SKM-1 treated with dmso at 0.1 percent for 144 hours (cell line): ENCODE measurements around the gene TOR2A.

Source experiments
- DNase-seq: peaks from one replicate; lab custom pipeline; 2025; ENCODE audit not compliant: unreplicated experiment; lab: John Stamatoyannopoulos, UW

Gene TOR2A

GRCh38 chr9:127744398-127745110, 9.5 kb upstream of the TOR2A start:
- no peak for DNase-seq

- DNase-seq = no peak
Observed at GRCh38 chr9:127742435-127743088, 7.5 kb upstream of the TOR2A start.

DNA sequence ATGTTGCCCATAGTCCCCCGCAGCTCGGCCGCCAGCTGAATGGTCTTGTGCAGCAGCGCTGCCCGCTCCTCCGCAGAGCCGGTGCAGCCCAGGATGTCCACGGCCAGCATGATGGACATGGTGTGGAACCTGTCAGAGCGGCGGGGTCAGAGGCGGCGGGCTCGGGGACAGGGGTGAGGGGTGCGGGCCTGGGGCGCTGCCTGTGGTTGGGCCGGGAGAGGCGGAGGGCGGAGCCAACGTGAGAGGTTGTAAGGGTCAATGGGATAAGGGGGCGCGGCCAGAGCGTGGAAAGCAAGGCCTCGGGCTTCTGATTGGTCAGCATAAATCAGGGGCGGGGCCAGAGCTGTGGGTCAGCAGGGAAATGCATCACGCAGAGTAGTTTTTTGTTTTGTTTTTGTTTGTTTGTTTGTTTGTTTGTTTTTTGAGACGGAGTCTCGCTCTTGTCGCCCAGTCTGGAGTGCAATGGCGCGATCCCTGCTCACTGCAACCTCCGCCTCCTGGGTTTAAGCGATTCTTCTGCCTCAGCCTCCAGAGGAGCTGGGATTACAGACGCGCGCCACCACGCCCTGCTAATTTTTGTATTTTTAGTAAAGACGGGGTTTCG, 6.8 kb upstream of the TOR2A start:
- no peak for DNase-seq

GRCh38 chr9:127739614-127740330, 4.7 kb upstream of the TOR2A start:
- DNase-seq = no peak

GRCh38 chr9:127738666-127739065, 3.6 kb upstream of the TOR2A start:
- DNase-seq = no peak

- DNase-seq = no peak
Observed at GRCh38 chr9:127735530-127736185, 564 bp upstream of the TOR2A start.

DNA sequence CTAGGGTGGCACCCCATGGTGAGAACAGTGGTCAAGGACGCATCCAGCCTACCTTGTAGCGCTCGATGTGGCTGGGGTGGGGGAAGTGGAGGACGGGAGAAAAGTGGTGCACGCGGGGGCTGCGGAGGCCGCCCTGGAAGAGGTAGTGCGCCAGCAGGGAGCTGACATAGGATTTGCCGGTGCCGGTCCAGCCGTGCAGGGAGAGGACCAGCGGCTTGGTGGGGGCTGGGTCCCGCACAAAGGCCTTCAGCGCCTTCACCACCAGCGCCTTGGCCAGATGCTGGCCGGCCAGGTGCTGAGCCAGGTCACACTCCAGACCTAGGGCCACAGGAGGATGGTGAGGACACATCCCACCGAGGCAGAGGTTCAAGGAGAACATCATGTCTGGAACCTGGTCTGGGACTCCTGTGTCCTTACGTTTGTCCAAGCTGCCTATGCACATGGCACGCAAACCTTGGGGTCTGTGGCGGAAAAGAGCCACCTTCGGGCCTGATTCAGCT, 797 bp downstream of the TOR2A start:
- DNase-seq = no peak

GRCh38 chr9:127733614-127734013, 1.5 kb downstream of the TOR2A start:
- no peak for DNase-seq

GRCh38 chr9:127732444-127732843, 2.6 kb downstream of the TOR2A start:
- DNase-seq = no peak

- DNase-seq = no peak
Observed at GRCh38 chr9:127731938-127732337, 3.2 kb downstream of the TOR2A start.

DNA sequence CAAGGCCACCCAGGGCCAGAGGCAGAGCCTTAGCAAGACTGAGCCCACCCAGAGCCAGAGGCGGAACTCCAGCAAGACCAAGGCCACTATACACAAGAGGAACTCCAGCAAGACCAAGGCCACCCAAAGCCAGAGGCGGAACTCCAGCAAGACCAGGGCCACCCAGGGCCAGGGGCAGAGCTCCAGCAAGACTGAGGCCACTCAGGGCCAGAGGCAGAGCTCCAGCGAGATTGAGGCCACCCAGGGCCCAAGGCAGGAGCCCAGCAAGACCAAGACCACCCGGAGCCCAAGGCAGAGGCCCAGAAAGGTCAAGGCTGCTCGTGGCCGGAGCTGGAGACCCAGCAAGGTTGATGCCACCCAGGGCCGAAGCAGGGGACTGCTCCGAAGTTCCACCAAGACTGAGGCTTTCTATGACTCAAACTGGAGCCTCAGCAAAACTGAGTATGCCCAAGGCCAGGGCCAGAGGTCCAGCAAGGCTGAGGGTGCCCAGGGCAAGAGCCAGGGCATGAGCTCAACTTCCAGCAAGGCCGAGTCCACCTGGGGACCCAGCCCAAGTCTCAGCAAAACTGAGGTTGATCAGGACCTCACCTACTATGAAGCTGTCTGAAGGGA, 4.2 kb downstream of the TOR2A start:
- no peak for DNase-seq

DNA sequence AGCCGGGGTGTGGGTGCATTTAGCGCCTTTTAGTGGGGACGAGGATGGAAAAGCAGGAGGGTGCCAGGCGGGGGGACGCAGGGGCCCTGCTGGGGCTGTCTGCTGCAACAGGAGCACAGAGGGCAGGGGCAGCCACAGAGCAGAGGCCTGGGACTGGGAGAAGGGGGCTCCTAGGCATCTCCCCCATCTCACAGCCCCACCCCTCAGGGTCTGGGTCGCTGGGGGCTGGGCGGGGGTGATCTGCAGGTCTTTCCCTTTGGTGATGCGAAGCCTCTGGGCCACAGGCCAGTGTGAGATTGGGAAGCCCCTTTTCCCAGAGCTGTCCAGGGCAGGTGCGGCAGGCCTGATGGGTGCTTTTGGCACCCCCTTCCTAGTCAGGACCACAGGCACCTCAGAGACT, 4.8 kb downstream of the TOR2A start:
- no peak for DNase-seq

DNA sequence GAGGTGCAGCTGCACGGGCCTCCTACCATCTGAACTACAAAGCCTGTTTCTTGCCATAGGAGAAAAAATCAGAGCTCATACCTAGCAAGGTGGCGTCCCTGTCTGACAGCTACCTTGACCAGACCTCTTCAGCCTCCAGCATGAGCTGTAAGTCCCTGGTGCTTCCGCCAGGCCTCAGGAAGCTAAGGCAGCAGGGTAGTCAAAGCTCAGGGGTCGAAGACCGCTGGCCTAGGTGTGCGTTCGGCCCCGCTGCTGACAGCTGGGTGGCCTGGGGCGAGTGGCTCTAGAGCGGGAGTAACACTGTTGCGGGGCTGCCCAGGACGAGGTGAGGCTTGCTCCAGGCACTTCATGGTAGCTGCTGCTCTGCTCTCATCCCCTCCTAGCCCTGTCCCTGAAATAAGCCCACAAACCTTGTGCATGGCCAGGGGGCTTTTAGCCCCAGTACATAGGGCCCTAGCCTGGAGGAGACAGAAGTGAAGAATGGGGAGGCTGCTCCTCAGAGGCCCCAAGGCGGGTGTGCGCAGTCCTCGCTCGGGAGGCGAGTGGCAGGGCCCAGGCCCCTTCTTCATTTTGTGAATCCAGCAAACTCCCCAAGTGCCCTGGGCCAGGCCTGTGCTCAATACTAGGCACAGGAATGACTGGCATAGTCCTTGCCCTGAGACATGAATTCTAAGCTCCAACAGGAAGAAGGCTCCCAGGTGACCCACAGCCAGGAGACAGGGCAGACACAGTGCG, 5.4 kb downstream of the TOR2A start:
- DNase-seq = no peak

DNA sequence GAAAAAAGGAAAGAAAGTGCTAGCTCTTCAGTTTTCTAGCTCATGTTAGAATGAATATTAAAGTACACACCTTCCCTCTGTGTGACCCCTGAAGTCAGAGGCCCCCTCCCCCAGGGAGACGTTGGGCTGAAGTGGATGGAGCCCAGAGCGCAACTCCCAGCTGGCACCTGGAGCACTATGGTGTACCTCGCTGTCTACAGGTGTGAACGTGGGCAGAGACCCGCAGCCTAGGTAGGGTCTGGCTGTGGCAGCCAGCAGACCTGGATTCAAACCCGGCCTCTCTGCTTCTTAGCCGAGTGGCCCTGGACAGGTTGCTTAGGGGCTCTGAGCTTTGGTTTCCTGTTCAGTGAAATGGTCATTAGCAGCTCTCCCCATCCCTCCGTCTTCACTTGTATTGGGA, 6.3 kb downstream of the TOR2A start:
- no peak for DNase-seq

- no peak for DNase-seq
Observed at GRCh38 chr9:127726871-127727270, 8.2 kb downstream of the TOR2A start.

DNA sequence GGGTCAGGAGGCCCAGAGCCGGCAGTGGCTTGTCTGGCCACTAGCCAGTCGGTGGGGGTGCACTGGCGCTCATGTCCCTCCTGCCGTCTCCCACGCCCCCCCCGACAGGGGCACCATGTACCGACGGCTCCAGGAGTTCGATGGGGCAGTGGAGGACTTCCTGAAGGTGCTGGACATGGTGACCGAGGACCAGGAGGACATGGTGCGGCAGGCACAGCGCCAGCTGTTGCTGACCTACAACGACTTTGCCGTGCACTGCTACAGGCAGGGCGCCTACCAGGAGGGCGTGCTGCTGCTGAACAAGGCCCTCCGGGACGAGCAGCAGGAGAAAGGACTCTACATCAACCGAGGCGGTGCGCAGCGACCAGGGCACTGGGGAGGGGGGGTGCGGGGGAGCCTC, 11.1 kb downstream of the TOR2A start:
- no peak for DNase-seq

DNA sequence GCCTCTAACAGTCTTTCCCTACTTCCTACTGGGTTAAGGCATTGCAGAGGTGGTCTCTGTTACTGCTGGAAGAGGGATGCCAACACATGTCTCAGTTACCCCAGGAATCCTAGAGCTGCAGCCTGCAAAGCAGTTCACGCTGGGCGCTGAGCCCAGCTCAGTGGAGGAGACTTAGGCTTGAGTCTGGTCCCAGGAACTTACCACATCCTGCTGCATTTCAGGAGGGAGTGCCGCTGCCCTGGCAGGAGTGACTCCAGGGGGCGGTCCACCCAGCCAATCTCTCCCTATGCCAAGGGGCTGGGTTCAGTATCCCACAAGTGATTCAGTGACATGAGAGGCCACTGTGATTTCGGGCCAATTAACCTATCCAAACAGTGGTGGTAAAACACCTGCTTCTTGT, 11.7 kb downstream of the TOR2A start:
- DNase-seq = no peak

GRCh38 chr9:127723013-127723412, 12.1 kb downstream of the TOR2A start:
- no peak for DNase-seq

DNA sequence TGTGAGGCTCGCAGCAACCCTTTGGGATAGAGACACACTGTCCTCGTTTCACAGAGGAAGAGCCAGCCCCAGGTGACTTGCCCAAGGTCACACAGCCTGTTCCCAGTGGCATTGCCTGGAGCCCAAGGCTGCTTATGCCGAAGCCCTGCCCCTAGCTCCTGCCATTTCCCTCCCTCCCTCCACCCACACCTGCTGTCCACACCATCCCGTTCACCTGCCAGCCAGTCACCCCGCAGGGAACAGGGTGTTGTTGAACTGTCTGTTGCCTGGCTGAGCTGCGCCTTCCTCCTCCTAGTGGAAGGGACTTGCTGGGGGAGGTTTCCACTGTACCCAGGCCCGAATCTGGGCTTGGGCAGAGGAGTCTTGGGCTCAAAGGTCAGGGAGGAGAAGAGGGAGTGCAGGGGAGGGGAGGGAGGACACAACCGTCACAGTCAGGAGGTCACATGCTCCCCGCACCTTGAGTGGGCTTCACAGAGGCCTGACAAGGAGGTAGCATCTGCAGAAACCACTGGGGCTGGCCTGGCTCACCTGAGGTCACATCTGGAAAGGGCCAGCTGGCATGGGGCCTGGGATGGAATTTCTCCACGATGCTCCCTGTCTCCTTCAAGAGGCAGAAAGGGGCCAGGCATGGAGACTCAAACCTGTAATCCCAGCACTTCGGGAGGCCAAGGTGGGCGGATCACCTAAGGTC, 12.9 kb downstream of the TOR2A start:
- DNase-seq = no peak
